Neural progenitor cell (in vitro differentiated cells): ENCODE measurements around the gene CREB5. TPM values are rescaled to one million over a fixed set of nuclear protein-coding genes. Genes with fewer than 3 reads are reported as not detected.

Experiments
- DNase-seq: peaks from one replicate; pipeline ENCODE4 v3.0.0-alpha.2; 2016; ENCODE audit warnings: low spot score
- H2AFZ ChIP-seq: fragments of 200-600 bp; sonication (generic); replicated peaks from 2 replicates; pipeline ENCODE4 v1.6.1; 2016; ENCODE audit warnings: antibody characterized with exemption
- H3F3A ChIP-seq: fragments of 200-600 bp; sonication (generic); 2 replicates; pipeline ENCODE4 v1.6.1; 2016; ENCODE audit warnings: antibody characterized with exemption, low read depth
- H3K27ac ChIP-seq: fragments of 200-600 bp; sonication (generic); 2 replicates; pipeline ENCODE4 v1.5.1; 2016; ENCODE audit warnings: mild to moderate bottlenecking
- H3K27me3 ChIP-seq: fragments of 200-600 bp; sonication (generic); 2 replicates; pipeline ENCODE4 v1.6.1; 2016; ENCODE audit warnings: mild to moderate bottlenecking, moderate library complexity
- H3K36me3 ChIP-seq: fragments of 200-600 bp; sonication (generic); 2 replicates; pipeline ENCODE4 v1.5.1; 2016
- H3K4me1 ChIP-seq: fragments of 200-600 bp; sonication (generic); 2 replicates; pipeline ENCODE4 v1.6.1; 2016; ENCODE audit warnings: mixed run types
- H3K4me2 ChIP-seq: fragments of 200-600 bp; sonication (generic); 2 replicates; pipeline ENCODE4 v1.6.1; 2016
- H3K4me3 ChIP-seq: fragments of 200-600 bp; sonication (generic); 2 replicates; pipeline ENCODE4 v1.5.1; 2016
- H3K79me2 ChIP-seq: fragments of 200-600 bp; sonication (generic); 2 replicates; pipeline ENCODE4 v1.6.1; 2016; ENCODE audit warnings: low read depth
- H3K9ac ChIP-seq: fragments of 200-600 bp; sonication (generic); 2 replicates; pipeline ENCODE4 v1.6.1; 2016
- H3K9me3 ChIP-seq: fragments of 200-600 bp; sonication (generic); 2 replicates; pipeline ENCODE4 v1.5.1; 2016; ENCODE audit warnings: low read depth
- H4K20me1 ChIP-seq: fragments of 200-600 bp; sonication (generic); 2 replicates; pipeline ENCODE4 v1.6.1; 2016; ENCODE audit warnings: low read depth
- H3K27ac Mint-ChIP-seq: 3 replicates; pipeline ENCODE4 v1.8.0; 2021; ENCODE audit warnings: mixed read lengths
- H3K27me3 Mint-ChIP-seq: 2 replicates; pipeline ENCODE4 v1.8.0; 2022; ENCODE audit warnings: low read depth, mild to moderate bottlenecking, inconsistent platforms, moderate library complexity, mixed read lengths; ENCODE audit not compliant: insufficient read depth
- H3K36me3 Mint-ChIP-seq: 3 replicates; pipeline ENCODE4 v1.8.0; 2021; ENCODE audit warnings: mixed read lengths
- H3K4me1 Mint-ChIP-seq: 3 replicates; pipeline ENCODE4 v1.8.0; 2021; ENCODE audit warnings: mixed read lengths
- H3K4me3 Mint-ChIP-seq: 3 replicates; pipeline ENCODE4 v1.8.0; 2021; ENCODE audit warnings: mild to moderate bottlenecking, moderate library complexity, mixed read lengths
- H3K9me3 Mint-ChIP-seq: 3 replicates; pipeline ENCODE4 v1.8.0; 2020; ENCODE audit warnings: mixed read lengths
- EZH2 ChIP-seq: fragments of 200-600 bp; sonication (generic); IDR thresholded peaks from 2 replicates; pipeline ENCODE4 v1.6.1; 2017; ENCODE audit warnings: antibody characterized with exemption, mild to moderate bottlenecking, moderate library complexity
- EZH2phosphoT487 ChIP-seq: fragments of 200-600 bp; sonication (generic); IDR thresholded peaks from 2 replicates; pipeline ENCODE4 v1.6.1; 2017; ENCODE audit warnings: antibody characterized with exemption
- total RNA-seq: library from RNA; depleted of rRNA; stranded (reverse); fragments of >200 nt; gene quantifications from 2 replicates; pipeline ENCODE4 v1.2.3, GENCODE V29; 2015; ENCODE audit warnings: low replicate concordance
- TF ChIP-seq, protein P1 (sequence below): fragments of 200-600 bp; sonication (generic); IDR thresholded peaks from 2 replicates; pipeline ENCODE4 v1.5.1; 2017; ENCODE audit warnings: antibody characterized with exemption, mild to moderate bottlenecking

The CREB5 gene
- total RNA-seq, 1 donor from 2014 or later, result 1.2 TPM

DNA sequence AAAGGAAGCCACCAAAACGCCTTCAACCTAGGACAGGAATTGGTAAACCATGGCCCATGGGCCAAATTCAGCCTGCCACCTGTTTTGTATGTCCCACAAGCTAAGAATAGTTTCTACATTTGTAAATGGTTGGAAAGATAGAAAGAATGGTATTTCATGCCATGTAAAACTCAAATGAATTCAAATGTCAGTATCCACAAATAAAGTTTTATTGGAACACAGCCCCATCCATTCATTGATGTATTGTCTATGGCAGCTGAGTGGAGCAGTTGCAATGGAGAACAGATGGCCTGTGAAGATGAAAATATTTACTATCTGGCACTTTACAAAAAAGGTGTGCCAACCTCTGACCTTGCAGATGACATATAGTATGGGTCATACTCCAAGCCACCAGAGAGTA lies 236.9 kb downstream of the CREB5 start:
- H3K9me3 Mint-ChIP-seq, result peaks cover 3% of the 10 kb centered on the region
- no peaks in the 10 kb centered on the region for H3K36me3 Mint-ChIP-seq
- no peaks in the 10 kb centered on the region for H4K20me1 ChIP-seq
- H3F3A ChIP-seq, result no peaks in the 10 kb centered on the region
- no peaks in the 10 kb centered on the region for H3K4me1 ChIP-seq
- no peak overlapping the region for H3K27ac ChIP-seq
- no peak for DNase-seq
- no peak overlapping the region for H3K27ac Mint-ChIP-seq
- TF ChIP-seq EZH2phosphoT487, result no peak
- no peak for TF ChIP-seq EZH2
- TF ChIP-seq, protein P1, sequence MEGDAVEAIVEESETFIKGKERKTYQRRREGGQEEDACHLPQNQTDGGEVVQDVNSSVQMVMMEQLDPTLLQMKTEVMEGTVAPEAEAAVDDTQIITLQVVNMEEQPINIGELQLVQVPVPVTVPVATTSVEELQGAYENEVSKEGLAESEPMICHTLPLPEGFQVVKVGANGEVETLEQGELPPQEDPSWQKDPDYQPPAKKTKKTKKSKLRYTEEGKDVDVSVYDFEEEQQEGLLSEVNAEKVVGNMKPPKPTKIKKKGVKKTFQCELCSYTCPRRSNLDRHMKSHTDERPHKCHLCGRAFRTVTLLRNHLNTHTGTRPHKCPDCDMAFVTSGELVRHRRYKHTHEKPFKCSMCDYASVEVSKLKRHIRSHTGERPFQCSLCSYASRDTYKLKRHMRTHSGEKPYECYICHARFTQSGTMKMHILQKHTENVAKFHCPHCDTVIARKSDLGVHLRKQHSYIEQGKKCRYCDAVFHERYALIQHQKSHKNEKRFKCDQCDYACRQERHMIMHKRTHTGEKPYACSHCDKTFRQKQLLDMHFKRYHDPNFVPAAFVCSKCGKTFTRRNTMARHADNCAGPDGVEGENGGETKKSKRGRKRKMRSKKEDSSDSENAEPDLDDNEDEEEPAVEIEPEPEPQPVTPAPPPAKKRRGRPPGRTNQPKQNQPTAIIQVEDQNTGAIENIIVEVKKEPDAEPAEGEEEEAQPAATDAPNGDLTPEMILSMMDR, result no peak
- H3K27me3 ChIP-seq, result no peaks in the 10 kb centered on the region
- peaks cover 32% of the 10 kb centered on the region for H3K4me1 Mint-ChIP-seq
- no peaks in the 10 kb centered on the region for H3K9me3 ChIP-seq
- no peaks in the 10 kb centered on the region for H3K36me3 ChIP-seq
- H3K4me2 ChIP-seq, result no peak overlapping the region
- H3K9ac ChIP-seq, result no peak overlapping the region
- H3K4me3 ChIP-seq, result no peak overlapping the region
- no peaks in the 10 kb centered on the region for H3K79me2 ChIP-seq
- H3K4me3 Mint-ChIP-seq, result no peak overlapping the region
- H2AFZ ChIP-seq, result no peak overlapping the region
- H3K27me3 Mint-ChIP-seq, result peaks cover 6% of the 10 kb centered on the region

DNA sequence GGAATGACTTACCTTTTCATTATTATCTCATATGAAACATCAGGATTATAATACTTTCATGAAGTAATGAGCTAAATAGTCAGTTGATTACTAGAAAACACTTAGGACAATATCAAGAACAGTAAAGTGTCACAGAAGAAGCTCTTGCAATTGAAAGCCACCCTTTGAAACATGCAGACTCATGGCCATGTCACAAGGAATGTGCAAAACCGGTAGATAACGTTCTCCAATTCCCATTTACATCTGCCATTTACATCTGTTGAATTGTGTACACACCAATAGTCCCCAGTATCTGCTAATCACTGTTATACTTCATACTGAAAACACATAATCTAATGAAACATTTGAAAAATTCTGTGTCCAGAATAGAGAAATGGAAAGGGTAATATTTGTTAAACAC lies 237.5 kb downstream of the CREB5 start:
- no peaks in the 10 kb centered on the region for H3K4me1 ChIP-seq
- no peaks in the 10 kb centered on the region for H3K79me2 ChIP-seq
- H3K4me2 ChIP-seq, result no peak overlapping the region
- no peak overlapping the region for H3K27ac ChIP-seq
- H3K9ac ChIP-seq, result no peak overlapping the region
- no peaks in the 10 kb centered on the region for H3F3A ChIP-seq
- no peak for DNase-seq
- Mint-ChIP-seq H3K27me3 (peaks cover 6% of the 10 kb centered on the region), H3K36me3 (no peaks in the 10 kb centered on the region), H3K27ac (no peak overlapping the region), H3K9me3 (peaks cover 1% of the 10 kb centered on the region), H3K4me3 (no peak overlapping the region), H3K4me1 (peaks cover 33% of the 10 kb centered on the region)
- no peak overlapping the region for H2AFZ ChIP-seq
- no peaks in the 10 kb centered on the region for H3K36me3 ChIP-seq
- no peak overlapping the region for H3K4me3 ChIP-seq
- no peaks in the 10 kb centered on the region for H4K20me1 ChIP-seq
- H3K27me3 ChIP-seq, result no peaks in the 10 kb centered on the region
- TF ChIP-seq, protein P1, result no peak
- no peak for TF ChIP-seq EZH2phosphoT487
- TF ChIP-seq EZH2, result no peak
- H3K9me3 ChIP-seq, result no peaks in the 10 kb centered on the region

DNA sequence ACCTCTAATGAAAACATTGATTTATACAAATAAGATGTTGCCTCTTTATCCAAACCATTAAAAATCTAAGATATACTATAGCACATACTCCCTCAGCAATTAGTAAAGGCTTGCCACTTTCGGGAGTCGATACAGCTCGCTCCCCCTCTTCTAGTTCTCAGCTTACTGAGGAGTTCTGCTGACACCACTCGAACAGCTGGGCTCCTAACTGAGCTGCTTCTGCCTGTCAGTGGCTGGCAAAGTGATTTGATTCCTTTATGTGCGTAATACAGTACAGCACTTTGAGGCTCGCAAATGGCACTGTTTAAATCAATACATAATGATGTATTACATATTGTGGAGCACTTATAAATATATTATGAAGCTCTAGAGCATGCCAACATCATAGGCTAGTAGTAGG lies 241.8 kb downstream of the CREB5 start:
- Mint-ChIP-seq H3K27ac (no peak overlapping the region), H3K36me3 (no peaks in the 10 kb centered on the region), H3K4me3 (no peak overlapping the region), H3K9me3 (no peaks in the 10 kb centered on the region), H3K4me1 (peaks cover 25% of the 10 kb centered on the region), H3K27me3 (no peaks in the 10 kb centered on the region)
- Histone ChIP-seq H2AFZ (no peak overlapping the region), H3K4me3 (no peak overlapping the region), H3K79me2 (no peaks in the 10 kb centered on the region), H4K20me1 (no peaks in the 10 kb centered on the region), H3K9ac (no peak overlapping the region), H3K27ac (no peak overlapping the region), H3K36me3 (no peaks in the 10 kb centered on the region), H3F3A (no peaks in the 10 kb centered on the region), H3K4me1 (peaks cover 3% of the 10 kb centered on the region), H3K9me3 (no peaks in the 10 kb centered on the region), H3K27me3 (no peaks in the 10 kb centered on the region), H3K4me2 (no peak overlapping the region)
- TF ChIP-seq, protein P1, result no peak
- TF ChIP-seq EZH2phosphoT487 (no peak), EZH2 (no peak)
- DNase-seq, result no peak

DNA sequence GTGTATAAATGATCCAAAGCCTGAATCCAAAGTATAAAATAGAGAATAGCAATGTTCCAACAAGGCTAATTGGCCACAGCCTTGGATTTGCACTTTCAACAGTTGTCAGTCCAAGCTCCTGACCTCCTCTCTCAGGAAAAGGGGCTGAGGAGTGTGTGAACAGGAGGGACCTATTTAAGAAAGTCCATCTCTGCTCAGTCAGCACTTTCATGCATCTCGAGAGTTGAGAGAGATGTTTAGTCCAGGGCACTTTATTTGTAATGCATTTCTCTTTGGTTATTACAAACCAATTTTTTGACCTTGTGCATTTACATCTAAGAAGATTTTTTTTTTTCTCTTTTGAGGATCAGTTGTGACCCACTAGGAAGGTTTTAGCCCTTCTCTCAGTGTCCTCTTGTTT lies 244.2 kb downstream of the CREB5 start:
- Mint-ChIP-seq H3K36me3 (no peaks in the 10 kb centered on the region), H3K27ac (no peak overlapping the region), H3K4me3 (no peak overlapping the region), H3K27me3 (no peaks in the 10 kb centered on the region), H3K4me1 (peaks cover 23% of the 10 kb centered on the region), H3K9me3 (peaks cover 12% of the 10 kb centered on the region)
- no peak overlapping the region for H3K4me3 ChIP-seq
- H3K79me2 ChIP-seq, result no peaks in the 10 kb centered on the region
- no peak overlapping the region for H2AFZ ChIP-seq
- H4K20me1 ChIP-seq, result no peaks in the 10 kb centered on the region
- no peaks in the 10 kb centered on the region for H3F3A ChIP-seq
- TF ChIP-seq EZH2phosphoT487 (no peak), EZH2 (no peak)
- TF ChIP-seq, protein P1, result no peak
- no peaks in the 10 kb centered on the region for H3K36me3 ChIP-seq
- no peak overlapping the region for H3K4me2 ChIP-seq
- no peaks in the 10 kb centered on the region for H3K27me3 ChIP-seq
- H3K27ac ChIP-seq, result no peak overlapping the region
- DNase-seq, result no peak
- H3K9ac ChIP-seq, result no peak overlapping the region
- peaks cover 3% of the 10 kb centered on the region for H3K4me1 ChIP-seq
- H3K9me3 ChIP-seq, result peaks cover 6% of the 10 kb centered on the region
